ENCODE results near the gene HP. TPM values are rescaled to one million over a fixed set of nuclear protein-coding genes. Genes with fewer than 3 reads are reported as not detected.
A peak's percentile ranks its signal among the peaks of the same experiment; 100 is the strongest.

The HP gene
- total and polyA plus RNA-seq, 2 of the 13 experiments (the other 11 are each of a cell fraction or from before 2014, with no cell fraction given), result 387 to 524 TPM

DNA sequence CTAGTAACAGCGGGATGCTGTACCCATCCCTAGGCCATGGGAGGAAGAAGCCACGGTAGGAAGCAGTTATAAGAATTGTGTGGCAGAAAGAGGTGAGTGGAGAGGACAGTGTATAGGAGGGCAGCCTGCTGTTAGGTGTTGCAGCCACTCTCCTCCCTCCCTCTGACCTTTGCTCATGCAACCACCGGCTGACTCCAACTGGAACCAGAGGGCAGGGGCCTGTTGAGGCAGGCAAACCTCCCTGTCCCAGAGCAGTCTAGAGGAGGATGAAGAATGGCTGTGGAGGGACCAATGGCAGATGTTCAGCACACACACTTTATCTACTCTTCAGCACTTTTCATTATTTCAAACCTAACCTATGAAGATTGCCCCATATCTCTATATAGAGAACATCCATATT is 36.9 kb downstream of the HP start (continued):
- no peak for TF ChIP-seq SSRP1 (CRISPR knock-in tag; IDR thresholded peaks at IDR 0.05)

- H3K36me3 ChIP-seq (replicated peaks in 1 of 2; ENCODE audit: control insufficient read depth in 1 of 2, insufficient read depth in 2 of 2, low read length in 2 of 2), result peaks cover 21 to 48% of the 10 kb centered on the region in 2 experiments
- no peaks in the 10 kb centered on the region; the same call in none of the 2 replicates for H4K20me1 ChIP-seq (ENCODE audit: insufficient read depth, low read length)
- no peak overlapping the region for H2AFZ ChIP-seq (ENCODE audit: low read length)
- H3K27me3 ChIP-seq (ENCODE audit: control insufficient read depth in 1 of 2, insufficient read depth in 2 of 2, low read length in 2 of 2), result peaks cover 0 to 4% of the 10 kb centered on the region in 2 experiments; a peak in 1 of 5 replicates
- H3K79me2 ChIP-seq (ENCODE audit: insufficient read depth, low read length), result peaks cover 75% of the 10 kb centered on the region
- 1% methylated on average over 22 of the region's 22 CpGs for WGBS (ENCODE audit: low lambda C conversion rate)
- POLR2A ChIA-PET, result interaction anchor here (0.6 to 4.7 kb wide), 22 partner anchors 9 to 284 kb away, joined by 3 to 51 read pairs (median 5); partner anchors contain the start of genes AP1G1, HP, HPR and IST1
- peak overlapping the region; percentile 91 for H3K4me2 ChIP-seq (ENCODE audit: low read depth, low read length)
- peak overlapping the region; percentile 88 for H3K27ac ChIP-seq (ENCODE audit: extremely low read length, insufficient read depth, low read length)
- ATAC-seq (peak; percentile 49), FAIRE-seq (no peak), DNase-seq (ENCODE audit: low spot score) (peak; percentile 63)
- peak overlapping the region; percentile 98 to 100 (median 98) for H3K4me3 ChIP-seq (replicated peaks in 1 of 3; ENCODE audit: insufficient read depth in 1 of 3, low read depth in 2 of 3, low read length in 3 of 3)
- in situ Hi-C loops (cut with HindIII; ENCODE audit: extremely low pct_ligation_motif_present, low pct_unique_long_range_greater_than_20kb), result no loop called here
- TSS peak; percentile 49 for BruUV-seq (replicated peaks)
- intact Hi-C loops (cut with micrococcal nuclease; ENCODE audit: unreplicated experiment), result loop anchor here (1.0 kb wide), 4 partner anchors 11 to 198 kb away; partner anchors contain the start of genes DHODH and IST1
- H3K9ac ChIP-seq (ENCODE audit: insufficient read depth, low read depth, low read length), result peak overlapping the region; percentile 92
- H3K9me3 ChIP-seq (ENCODE audit: low read length), result no peaks in the 10 kb centered on the region
- H3K4me1 ChIP-seq (ENCODE audit: insufficient read depth, low read length), result peaks cover 54% of the 10 kb centered on the region
- CTCF ChIA-PET (ENCODE audit: low intra/inter-chr PET ratio, low total read pairs), result interaction anchor here (0.8 kb wide), 1 partner anchor 26 kb away, joined by 3 read pairs; no protein-coding TSS in a partner anchor
- TF ChIP-seq ZBTB10 (CRISPR knock-in tag; IDR thresholded peaks at IDR 0.05; ENCODE audit: borderline replicate concordance) (peak; percentile 5; the same call in 1 of the 2 replicates), ZNF562 (CRISPR knock-in tag; IDR thresholded peaks at IDR 0.05; ENCODE audit: borderline replicate concordance) (no peak), ZNF781 (CRISPR knock-in tag; IDR thresholded peaks at IDR 0.05; ENCODE audit: borderline replicate concordance, not compliant biosample characterization) (no peak), ZNF768 (CRISPR knock-in tag; IDR thresholded peaks at IDR 0.05) (0 out of 2 replicates have a peak, but pooled peaks have one; percentile 17), ZNF761 (CRISPR knock-in tag; conservative IDR thresholded peaks at IDR 0.05) (0 out of 2 replicates have a peak, but pooled peaks have one; percentile 67), WIZ (CRISPR knock-in tag; IDR thresholded peaks at IDR 0.05) (no peak), MZF1 (CRISPR knock-in tag; IDR thresholded peaks at IDR 0.05; ENCODE audit: borderline replicate concordance) (no peak), MLXIP (CRISPR knock-in tag; IDR thresholded peaks at IDR 0.05; ENCODE audit: borderline replicate concordance) (no peak), ZBTB21 (CRISPR knock-in tag; IDR thresholded peaks at IDR 0.05) (no peak), ZNF136 (CRISPR knock-in tag; IDR thresholded peaks at IDR 0.05; ENCODE audit: low read depth) (no peak), ZNF3 (CRISPR knock-in tag; IDR thresholded peaks at IDR 0.05) (no peak), TRIM24 (CRISPR knock-in tag; IDR thresholded peaks at IDR 0.05) (no peak)
- TF ChIP-seq, protein P1, sequence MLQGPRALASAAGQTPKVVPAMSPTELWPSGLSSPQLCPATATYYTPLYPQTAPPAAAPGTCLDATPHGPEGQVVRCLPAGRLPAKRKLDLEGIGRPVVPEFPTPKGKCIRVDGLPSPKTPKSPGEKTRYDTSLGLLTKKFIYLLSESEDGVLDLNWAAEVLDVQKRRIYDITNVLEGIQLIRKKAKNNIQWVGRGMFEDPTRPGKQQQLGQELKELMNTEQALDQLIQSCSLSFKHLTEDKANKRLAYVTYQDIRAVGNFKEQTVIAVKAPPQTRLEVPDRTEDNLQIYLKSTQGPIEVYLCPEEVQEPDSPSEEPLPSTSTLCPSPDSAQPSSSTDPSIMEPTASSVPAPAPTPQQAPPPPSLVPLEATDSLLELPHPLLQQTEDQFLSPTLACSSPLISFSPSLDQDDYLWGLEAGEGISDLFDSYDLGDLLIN (CRISPR knock-in tag; IDR thresholded peaks at IDR 0.05; ENCODE audit: borderline replicate concordance), result peak; percentile 8; the same call in 1 of the 2 replicates
Measured at GRCh38 chr16:72092832-72093447, 38.6 kb downstream of the HP start.

Measured in HepG2 (cell line).